ENCODE measurements around the gene PPME1.
"Not testable (repeated sequence)": the region's sequence is repeated elsewhere in the genome, so short reads cannot be mapped to it uniquely, and the experiment has no call there.

Gene PPME1

DNA sequence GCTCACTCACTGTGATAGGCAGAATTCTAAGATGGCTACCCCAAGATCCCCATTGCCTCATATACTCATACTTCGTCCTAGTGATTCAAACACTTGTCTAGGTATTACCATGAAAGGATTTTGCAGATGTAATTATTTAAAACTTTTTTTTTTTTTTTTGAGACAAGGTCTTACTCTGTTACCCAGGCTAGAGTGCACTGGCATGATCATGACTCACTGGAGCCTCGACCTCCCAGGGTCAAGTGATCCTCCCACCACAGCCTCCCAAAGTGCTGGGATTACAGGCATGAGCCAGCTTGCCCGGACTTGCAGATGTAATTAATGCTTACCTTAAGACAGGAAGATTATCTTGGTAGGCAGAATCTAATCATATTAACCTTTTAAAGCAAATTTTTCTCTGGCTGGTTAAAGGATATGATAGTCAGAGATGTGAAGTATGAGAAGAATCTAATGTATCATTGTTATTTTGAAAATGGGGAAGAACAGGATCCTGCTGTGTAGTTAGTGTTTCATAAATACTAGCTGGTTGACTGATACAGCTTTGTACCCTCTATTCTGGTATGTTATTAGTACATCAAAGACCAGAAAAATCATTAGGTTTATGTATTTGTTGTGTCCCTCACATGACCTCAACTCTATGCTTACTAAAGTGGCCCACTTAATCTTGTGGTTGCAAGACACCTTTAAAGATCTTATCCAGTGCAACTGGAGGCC lies 35.8 kb upstream of the PPME1 start:
- TF ChIP-seq, protein P1, sequence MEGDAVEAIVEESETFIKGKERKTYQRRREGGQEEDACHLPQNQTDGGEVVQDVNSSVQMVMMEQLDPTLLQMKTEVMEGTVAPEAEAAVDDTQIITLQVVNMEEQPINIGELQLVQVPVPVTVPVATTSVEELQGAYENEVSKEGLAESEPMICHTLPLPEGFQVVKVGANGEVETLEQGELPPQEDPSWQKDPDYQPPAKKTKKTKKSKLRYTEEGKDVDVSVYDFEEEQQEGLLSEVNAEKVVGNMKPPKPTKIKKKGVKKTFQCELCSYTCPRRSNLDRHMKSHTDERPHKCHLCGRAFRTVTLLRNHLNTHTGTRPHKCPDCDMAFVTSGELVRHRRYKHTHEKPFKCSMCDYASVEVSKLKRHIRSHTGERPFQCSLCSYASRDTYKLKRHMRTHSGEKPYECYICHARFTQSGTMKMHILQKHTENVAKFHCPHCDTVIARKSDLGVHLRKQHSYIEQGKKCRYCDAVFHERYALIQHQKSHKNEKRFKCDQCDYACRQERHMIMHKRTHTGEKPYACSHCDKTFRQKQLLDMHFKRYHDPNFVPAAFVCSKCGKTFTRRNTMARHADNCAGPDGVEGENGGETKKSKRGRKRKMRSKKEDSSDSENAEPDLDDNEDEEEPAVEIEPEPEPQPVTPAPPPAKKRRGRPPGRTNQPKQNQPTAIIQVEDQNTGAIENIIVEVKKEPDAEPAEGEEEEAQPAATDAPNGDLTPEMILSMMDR (conservative IDR thresholded peaks at IDR 0.05; ENCODE audit: low read depth, low read length) = no peak
- no peak overlapping the region for H3K4me3 ChIP-seq (ENCODE audit: low read length)
- peak; percentile 48 for DNase-seq (ENCODE audit: low read depth)

DNA sequence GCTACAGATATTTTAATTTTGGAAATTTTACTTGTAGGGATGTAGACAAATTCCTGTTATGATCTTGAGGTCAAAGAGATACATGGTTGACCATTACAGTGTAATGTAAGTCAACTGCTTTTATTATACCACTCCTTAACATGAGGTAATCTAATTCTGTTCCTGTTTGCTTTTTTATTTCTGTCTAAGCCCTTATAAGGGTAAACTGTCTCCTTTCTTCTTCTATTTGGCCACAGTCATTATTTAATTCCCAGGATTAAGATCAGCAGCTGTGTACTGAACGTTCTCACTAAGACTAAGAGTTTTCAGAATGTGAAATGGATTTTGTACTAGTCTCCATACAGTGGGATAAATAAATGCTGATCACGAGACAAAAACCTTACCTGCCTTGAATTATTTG lies 33.1 kb upstream of the PPME1 start:
- DNase-seq (ENCODE audit: low read depth) = peak; percentile 69
- peak overlapping the region; percentile 5 for H3K4me3 ChIP-seq (ENCODE audit: low read length)
- TF ChIP-seq, protein P1 (conservative IDR thresholded peaks at IDR 0.05; ENCODE audit: low read depth, low read length) = no peak

DNA sequence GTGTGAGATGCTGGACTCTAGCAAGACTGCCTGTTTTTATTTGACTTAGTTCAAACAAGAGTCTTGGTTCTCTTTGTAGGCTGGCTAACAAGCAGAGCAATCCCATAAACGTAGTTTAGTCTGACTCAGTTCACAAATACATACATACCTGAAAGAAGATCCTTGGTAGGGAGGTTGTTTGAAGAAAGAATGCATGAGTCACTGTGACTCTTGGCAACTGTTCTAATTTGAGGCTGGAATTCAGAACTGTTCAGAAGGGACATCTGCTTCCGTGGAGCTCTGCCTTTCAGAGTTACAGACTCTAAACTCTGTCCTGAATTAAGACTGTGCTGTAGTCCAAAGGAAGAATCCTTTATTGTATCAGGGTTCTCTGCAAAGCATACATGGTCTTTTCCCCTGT lies 32.5 kb upstream of the PPME1 start:
- peak overlapping the region; percentile 5 for H3K4me3 ChIP-seq (ENCODE audit: low read length)
- peak; percentile 87 for DNase-seq (ENCODE audit: low read depth)
- TF ChIP-seq, protein P1 (conservative IDR thresholded peaks at IDR 0.05; ENCODE audit: low read depth, low read length) = no peak

DNA sequence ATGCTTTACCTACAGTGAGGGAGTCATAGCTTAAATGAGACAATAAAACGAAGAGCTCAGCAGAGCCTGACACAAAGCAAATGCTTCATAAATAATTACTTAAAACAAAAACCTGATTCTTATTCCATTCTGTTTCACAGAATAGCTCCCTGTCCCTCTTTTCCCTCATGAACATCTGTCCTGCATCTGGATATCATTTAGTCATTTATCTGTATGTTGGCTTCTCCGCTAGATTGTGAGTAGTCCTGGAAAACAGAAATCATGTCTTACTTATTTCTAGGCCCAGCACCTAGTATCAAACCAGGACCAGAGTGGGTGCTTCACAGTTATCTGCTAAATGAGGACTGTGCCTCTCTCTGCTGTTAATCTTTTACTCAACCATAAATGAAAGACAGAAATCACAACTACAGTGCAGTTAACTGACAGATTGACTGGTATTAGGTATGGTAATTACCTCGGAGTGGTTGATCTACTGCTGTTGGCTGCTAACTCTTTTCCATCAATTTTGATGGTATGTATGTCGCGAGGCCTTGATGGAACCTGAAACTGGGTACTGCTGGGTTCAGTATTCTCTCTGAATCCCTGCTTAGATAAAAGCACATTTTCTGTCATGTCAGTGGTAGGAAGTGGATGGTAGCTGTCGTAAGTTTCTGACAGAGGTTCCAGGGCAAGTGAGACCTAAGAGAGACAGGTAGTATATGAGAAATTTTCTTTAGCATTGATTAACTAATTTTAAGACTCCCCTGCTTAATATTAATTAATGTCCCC lies 31.8 kb upstream of the PPME1 start:
- DNase-seq (ENCODE audit: low read depth) = no peak
- TF ChIP-seq, protein P1 (conservative IDR thresholded peaks at IDR 0.05; ENCODE audit: low read depth, low read length) = no peak
- no peak overlapping the region for H3K4me3 ChIP-seq (ENCODE audit: low read length)

DNA sequence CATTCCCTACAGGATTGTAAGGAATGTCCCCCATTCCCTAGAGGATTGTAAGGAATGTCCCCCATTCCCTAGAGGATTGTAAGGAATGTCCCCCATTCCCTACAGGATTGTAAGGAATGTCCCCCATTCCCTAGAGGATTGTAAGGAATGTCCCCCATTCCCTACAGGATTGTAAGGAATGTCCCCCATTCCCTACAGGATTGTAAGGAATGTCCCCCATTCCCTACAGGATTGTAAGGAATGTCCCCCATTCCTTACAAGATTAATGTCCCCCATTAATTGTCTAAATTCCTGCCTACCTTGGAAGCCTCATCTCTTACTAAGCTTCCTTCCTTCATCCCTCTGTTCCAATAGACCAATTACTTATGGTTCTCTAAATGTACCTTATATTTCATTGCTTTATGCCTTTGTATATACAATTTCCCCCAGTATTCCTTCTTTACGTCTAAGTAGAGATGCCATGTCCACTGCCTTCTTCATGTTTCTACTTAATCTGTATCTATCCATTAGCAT lies 31.1 kb upstream of the PPME1 start:
- not testable (repeated sequence) for DNase-seq (ENCODE audit: low read depth); H3K4me3 ChIP-seq (ENCODE audit: low read length)

DNA sequence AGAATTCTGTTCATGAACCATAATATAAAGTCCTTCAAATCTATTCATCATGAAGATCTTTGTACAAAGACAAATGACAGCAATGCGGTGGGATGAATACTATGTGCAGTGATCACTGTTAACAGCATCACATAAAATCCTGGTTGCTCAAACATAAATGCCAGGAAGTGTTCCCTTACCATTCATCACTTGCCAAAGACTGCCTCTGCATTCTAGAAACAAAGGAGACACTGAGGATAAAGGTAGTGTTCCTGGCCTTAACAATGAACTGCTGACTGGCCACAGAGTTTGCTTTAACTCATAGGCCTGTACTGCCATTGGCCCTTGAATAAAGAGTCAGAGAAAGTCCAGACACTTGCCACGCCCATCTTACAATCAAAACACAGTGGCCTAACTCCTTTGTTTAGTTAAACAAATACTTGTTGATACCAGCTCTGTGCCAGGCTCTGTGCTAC lies 29.8 kb upstream of the PPME1 start:
- H3K4me3 ChIP-seq (ENCODE audit: low read length) = no peak overlapping the region
- no peak for DNase-seq (ENCODE audit: low read depth)
- TF ChIP-seq, protein P1 (conservative IDR thresholded peaks at IDR 0.05; ENCODE audit: low read depth, low read length) = no peak

DNA sequence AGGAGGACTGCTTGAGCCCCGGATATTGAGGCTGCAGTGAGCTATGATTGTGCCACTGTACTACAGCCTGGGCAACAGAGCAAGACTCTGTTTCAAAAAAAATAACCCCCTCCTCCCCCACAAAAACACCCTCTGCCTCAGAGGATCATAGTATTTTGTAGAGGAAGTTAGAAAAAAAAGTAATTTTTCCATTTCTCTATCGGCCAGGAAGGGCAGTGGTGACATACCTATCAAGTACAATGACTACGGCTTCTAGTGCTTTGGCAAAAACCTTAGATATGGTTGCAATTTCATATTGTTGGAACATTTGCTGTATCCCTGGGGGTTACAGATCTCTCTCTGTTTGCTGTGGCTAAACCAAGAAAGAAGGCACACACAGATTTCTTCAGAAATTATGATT lies 29.2 kb upstream of the PPME1 start:
- TF ChIP-seq, protein P1 (conservative IDR thresholded peaks at IDR 0.05; ENCODE audit: low read depth, low read length) = no peak
- H3K4me3 ChIP-seq (ENCODE audit: low read length) = no peak overlapping the region
- no peak for DNase-seq (ENCODE audit: low read depth)

Data from retinal pigment epithelial cell (primary cell).